SK-N-MC (cell line): ENCODE data around the gene ZNF497.

Experiments used
- EZH2 ChIP-seq: fragments of 200-600 bp; sonication (generic); IDR thresholded peaks from one replicate; pipeline ENCODE4 v1.6.1; 2017; ENCODE audit warnings: antibody characterized with exemption
- FOXP2 ChIP-seq: optimal IDR thresholded peaks from 2 replicates; pipeline ENCODE3; 2011; ENCODE audit warnings: mild to moderate bottlenecking, moderate library complexity; ENCODE audit not compliant: insufficient read depth; ENCODE audit errors: extremely low read length, control extremely low read depth
- POLR2AphosphoS5 ChIP-seq: IDR thresholded peaks from 2 replicates; pipeline ENCODE4 v1.6.1; 2012; ENCODE audit warnings: mild to moderate bottlenecking, low read depth, low read length, borderline replicate concordance

DNA sequence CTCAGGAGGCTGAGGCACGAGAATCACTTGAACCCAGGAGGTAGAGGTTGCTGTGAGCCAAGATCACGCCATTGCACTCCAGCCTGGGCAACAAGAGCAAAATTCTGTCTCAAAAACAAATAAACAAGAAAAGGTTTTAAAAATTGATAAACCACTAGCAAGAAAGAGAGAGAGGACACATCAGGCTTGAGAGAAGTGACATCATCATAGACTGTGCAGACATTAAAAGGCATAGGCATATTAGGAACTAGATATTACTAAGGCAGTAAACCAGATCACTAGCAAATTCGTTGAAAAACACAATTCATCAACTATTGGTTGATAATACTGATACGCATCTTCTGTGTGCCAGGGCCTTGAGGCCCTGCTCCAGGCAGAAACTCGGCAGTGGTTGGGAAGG, 17.0 kb downstream of the ZNF497 start:
- TF ChIP-seq EZH2, result no peak
- TF ChIP-seq POLR2AphosphoS5, result no peak
- no peak for TF ChIP-seq FOXP2
